Loucy (cell line): ENCODE measurements around the gene EZH2.

ENCODE experiments used
- H2AFZ ChIP-seq: fragments of 200-600 bp; sonication (generic); 2 replicates; pipeline ENCODE4 v1.6.0; 2016; ENCODE audit warnings: antibody characterized with exemption, mild to moderate bottlenecking, low read length, moderate library complexity
- H3F3A ChIP-seq: fragments of 200-600 bp; 2 replicates; pipeline ENCODE4 v1.6.0; 2016; ENCODE audit warnings: antibody characterized with exemption, low read depth, mild to moderate bottlenecking
- H3K27me3 ChIP-seq: fragments of 200-600 bp; sonication (generic); 2 replicates; pipeline ENCODE4 v1.6.1; 2014; ENCODE audit warnings: low read length, mild to moderate bottlenecking; ENCODE audit not compliant: insufficient read depth, poor library complexity, severe bottlenecking
- H3K36me3 ChIP-seq: fragments of 200-600 bp; sonication (generic); 2 replicates; pipeline ENCODE4 v1.6.1; 2016; ENCODE audit warnings: low read length; ENCODE audit not compliant: insufficient read depth
- H3K4me1 ChIP-seq: fragments of 200-600 bp; sonication (generic); 2 replicates; pipeline ENCODE4 v1.5.1; 2014; ENCODE audit warnings: low read length, mild to moderate bottlenecking; ENCODE audit not compliant: insufficient read depth, poor library complexity, severe bottlenecking
- H3K4me2 ChIP-seq: fragments of 200-600 bp; sonication (generic); 2 replicates; pipeline ENCODE4 v1.6.0; 2014; ENCODE audit warnings: antibody characterized with exemption, low read length, low read depth, mild to moderate bottlenecking; ENCODE audit not compliant: poor library complexity, severe bottlenecking
- H3K4me3 ChIP-seq: fragments of 200-600 bp; sonication (generic); 2 replicates; pipeline ENCODE4 v1.5.1; 2014; ENCODE audit warnings: low read length, mild to moderate bottlenecking, mixed read lengths; ENCODE audit not compliant: poor library complexity, severe bottlenecking
- H3K79me2 ChIP-seq: fragments of 200-600 bp; sonication (generic); 2 replicates; pipeline ENCODE4 v1.6.1; 2014; ENCODE audit warnings: low read length; ENCODE audit not compliant: insufficient read depth
- H3K9ac ChIP-seq: fragments of 200-600 bp; sonication (generic); 2 replicates; pipeline ENCODE4 v1.6.0; 2014; ENCODE audit warnings: mild to moderate bottlenecking, low read depth, low read length, moderate library complexity; ENCODE audit not compliant: poor library complexity, severe bottlenecking
- H3K9me2 ChIP-seq: fragments of 200-600 bp; sonication (generic); replicated peaks from 2 replicates; pipeline ENCODE4 v1.6.1; 2016; ENCODE audit warnings: low read depth, low read length, mixed read lengths
- H3K9me3 ChIP-seq: fragments of 200-600 bp; sonication (generic); 2 replicates; pipeline ENCODE4 v1.6.1; 2014; ENCODE audit warnings: mild to moderate bottlenecking, antibody characterized with exemption, low read length, low read depth; ENCODE audit not compliant: insufficient read depth
- H4K20me1 ChIP-seq: fragments of 200-600 bp; sonication (generic); 2 replicates; pipeline ENCODE4 v1.6.0; 2014; ENCODE audit warnings: antibody characterized with exemption, low read length, mild to moderate bottlenecking; ENCODE audit not compliant: insufficient read depth, poor library complexity, severe bottlenecking
- CTCF ChIP-seq: fragments of 200-600 bp; sonication (generic); conservative IDR thresholded peaks from 2 replicates; pipeline ENCODE4 v1.5.1; 2014; ENCODE audit warnings: mild to moderate bottlenecking, antibody characterized with exemption, low read length
- EZH2phosphoT487 ChIP-seq: fragments of 200-600 bp; IDR thresholded peaks from 2 replicates; pipeline ENCODE4 v1.6.1; 2018; ENCODE audit warnings: antibody characterized with exemption, mild to moderate bottlenecking, moderate library complexity, borderline replicate concordance

The EZH2 gene

GRCh38 chr7:148852272-148852671 is 31.8 kb downstream of the EZH2 start:
- Histone ChIP-seq H3K79me2 (no peaks in the 10 kb centered on the region), H3K4me1 (peaks cover 7% of the 10 kb centered on the region), H4K20me1 (no peaks in the 10 kb centered on the region)

GRCh38 chr7:148850564-148850963 is 33.5 kb downstream of the EZH2 start:
- no peak overlapping the region for H3K9ac ChIP-seq
- H3K36me3 ChIP-seq = no peaks in the 10 kb centered on the region
- H2AFZ ChIP-seq = no peak overlapping the region
- no peaks in the 10 kb centered on the region for H3F3A ChIP-seq
- no peaks in the 10 kb centered on the region for H4K20me1 ChIP-seq
- no peaks in the 10 kb centered on the region for H3K9me3 ChIP-seq
- H3K9me2 ChIP-seq = no peaks in the 10 kb centered on the region
- no peaks in the 10 kb centered on the region for H3K27me3 ChIP-seq
- H3K4me2 ChIP-seq = no peak overlapping the region
- H3K79me2 ChIP-seq = no peaks in the 10 kb centered on the region
- no peak overlapping the region for H3K4me3 ChIP-seq
- peaks cover 23% of the 10 kb centered on the region for H3K4me1 ChIP-seq
- no peak for TF ChIP-seq EZH2phosphoT487
- no peak for TF ChIP-seq CTCF

More at GRCh38 chr7:148852272-148852671, 31.8 kb downstream of the EZH2 start:
- Histone ChIP-seq H3K27me3 (no peaks in the 10 kb centered on the region), H3K9ac (no peak overlapping the region), H3K9me3 (no peaks in the 10 kb centered on the region), H3K4me2 (no peak overlapping the region), H3F3A (no peaks in the 10 kb centered on the region), H3K9me2 (no peaks in the 10 kb centered on the region), H3K36me3 (no peaks in the 10 kb centered on the region), H3K4me3 (no peak overlapping the region), H2AFZ (no peak overlapping the region)
- no peak for TF ChIP-seq EZH2phosphoT487
- TF ChIP-seq CTCF = no peak

GRCh38 chr7:148849393-148850098 is 34.5 kb downstream of the EZH2 start:
- no peaks in the 10 kb centered on the region for H4K20me1 ChIP-seq
- H3K9me3 ChIP-seq = no peaks in the 10 kb centered on the region
- H3K9me2 ChIP-seq = no peaks in the 10 kb centered on the region
- no peak overlapping the region for H3K4me3 ChIP-seq
- H3K4me2 ChIP-seq = no peak overlapping the region
- H3K36me3 ChIP-seq = no peaks in the 10 kb centered on the region
- H2AFZ ChIP-seq = no peak overlapping the region
- no peaks in the 10 kb centered on the region for H3F3A ChIP-seq
- TF ChIP-seq CTCF = no peak
- TF ChIP-seq EZH2phosphoT487 = no peak
- no peak overlapping the region for H3K9ac ChIP-seq
- peaks cover 24% of the 10 kb centered on the region for H3K4me1 ChIP-seq
- no peaks in the 10 kb centered on the region for H3K27me3 ChIP-seq
- H3K79me2 ChIP-seq = no peaks in the 10 kb centered on the region
